NCI-H1417 (cell line): ENCODE measurements around the gene ICA1L.
"Not testable (repeated sequence)": the region's sequence is repeated elsewhere in the genome, so short reads cannot be mapped to it uniquely, and the experiment has no call there.

Experiments used
- DNase-seq, 3 experiments: peaks; one replicate each; lab custom pipeline; 2025; lab: John Stamatoyannopoulos, UW

The ICA1L gene

GRCh38 chr2:202871300-202872141 is at the start of gene ICA1L:
TSS of gene ICA1L (minus strand) at chr2:202871766. CDS start at chr2:202829009, 42,757 bp downstream.
- peak; percentile 56 to 94 (median 90) for DNase-seq

GRCh38 chr2:202918860-202919259 is 47.3 kb upstream of the ICA1L start:
- DNase-seq = no peak

- DNase-seq = peak in 2 of 3 experiments; percentile 11 to 41
Measured at GRCh38 chr2:202912342-202913201, 41.0 kb upstream of the ICA1L start.

- DNase-seq = peak; percentile 85 to 99 (median 98)
Measured at GRCh38 chr2:202911512-202912341, 40.2 kb upstream of the ICA1L start, which contains the start of the genes CARF and WDR12. TSS of gene CARF (plus strand) at chr2:202912275. CDS start at chr2:202941903, 29,628 bp downstream. TSS of gene WDR12 (minus strand) at chr2:202911673. CDS start at chr2:202911476, 197 bp downstream.

GRCh38 chr2:202911203-202911511 is 39.6 kb upstream of the ICA1L start:
- no peak for DNase-seq

GRCh38 chr2:202910698-202911097 is 39.1 kb upstream of the ICA1L start:
- DNase-seq = peak in 1 of 3 experiments; percentile 30

GRCh38 chr2:202910250-202910649 is 38.7 kb upstream of the ICA1L start:
- DNase-seq = not testable (repeated sequence)

GRCh38 chr2:202909394-202910192 is 38.0 kb upstream of the ICA1L start:
- DNase-seq = no peak

GRCh38 chr2:202908186-202908585 is 36.6 kb upstream of the ICA1L start:
- no peak for DNase-seq

- DNase-seq = not testable (repeated sequence)
Measured at GRCh38 chr2:202905507-202905906, 33.9 kb upstream of the ICA1L start.

GRCh38 chr2:202885190-202885589 is 13.6 kb upstream of the ICA1L start:
- no peak for DNase-seq

- no peak for DNase-seq
Measured at GRCh38 chr2:202883987-202884675, 12.6 kb upstream of the ICA1L start.

- no peak for DNase-seq
Measured at GRCh38 chr2:202881570-202881969, 10.0 kb upstream of the ICA1L start.

- DNase-seq = no peak
Measured at GRCh38 chr2:202877699-202878098, 6.1 kb upstream of the ICA1L start.

GRCh38 chr2:202870431-202871299 is 901 bp downstream of the ICA1L start:
- DNase-seq = peak; percentile 73 to 95 (median 89)

- DNase-seq = no peak
Measured at GRCh38 chr2:202861987-202862386, 9.6 kb downstream of the ICA1L start.

GRCh38 chr2:202858601-202859000 is 13.0 kb downstream of the ICA1L start:
- no peak for DNase-seq

- DNase-seq = not testable (repeated sequence)
Measured at GRCh38 chr2:202849343-202849742, 22.2 kb downstream of the ICA1L start.

- DNase-seq = no peak
Measured at GRCh38 chr2:202848813-202849212, 22.8 kb downstream of the ICA1L start.
